Activated T-helper 1 cell treated with anti-CD3 and anti-CD28 coated beads, Interleukin-12 subunit alpha, Interleukin-12 subunit beta, Interleukin-2, Interleukin-4 antibody, amounts not matched to agents 30 ng/mL and 10 ng/mL and 1 ng/mL, durations not matched to agents 14 hours and 24 hours and 36 hours (primary cell): ENCODE measurements around the gene DIAPH3. TPM values are rescaled to one million over a fixed set of nuclear protein-coding genes. Genes with fewer than 3 reads are reported as not detected.

Experiments used
- DNase-seq: peaks from one replicate; pipeline ENCODE4 v3.0.0; 2021; ENCODE audit warnings: low spot score
- H3K27ac Mint-ChIP-seq: one replicate; pipeline ENCODE4 v1.8.0; 2021; ENCODE audit warnings: mild to moderate bottlenecking, mixed read lengths
- H3K27me3 Mint-ChIP-seq: one replicate; pipeline ENCODE4 v1.8.0; 2022; ENCODE audit warnings: mild to moderate bottlenecking, moderate library complexity, mixed read lengths; ENCODE audit not compliant: insufficient read depth
- H3K36me3 Mint-ChIP-seq: one replicate; pipeline ENCODE4 v1.8.0; 2021; ENCODE audit warnings: low read depth, mixed read lengths
- H3K4me1 Mint-ChIP-seq: one replicate; pipeline ENCODE4 v1.8.0; 2021; ENCODE audit warnings: low read depth, mixed read lengths
- H3K4me3 Mint-ChIP-seq: one replicate; pipeline ENCODE4 v1.8.0; 2021; ENCODE audit warnings: mild to moderate bottlenecking, moderate library complexity, mixed read lengths
- H3K9me3 Mint-ChIP-seq: one replicate; pipeline ENCODE4 v1.8.0; 2021; ENCODE audit warnings: mixed read lengths
- intact Hi-C: fragments of 100-400 bp; cut with micrococcal nuclease; formaldehyde crosslinking; loops from one replicate; pipeline ENCODE4 v1.15.1; 2024
- total RNA-seq: library from RNA; stranded (reverse); gene quantifications from 2 replicates; pipeline ENCODE4 v1.2.3, GENCODE V29; 2022

Gene DIAPH3
- total RNA-seq, 1 donor from 2014 or later: 22.8 TPM

GRCh38 chr13:59710996-59711701, 452.6 kb downstream of the DIAPH3 start:
- no peaks in the 10 kb centered on the region for H3K36me3 Mint-ChIP-seq
- no peaks in the 10 kb centered on the region for H3K9me3 Mint-ChIP-seq
- H3K4me1 Mint-ChIP-seq: no peaks in the 10 kb centered on the region
- DNase-seq: no peak
- no peaks in the 10 kb centered on the region for H3K27me3 Mint-ChIP-seq
- no peak overlapping the region for H3K27ac Mint-ChIP-seq
- intact Hi-C loops: no loop called here
- no peak overlapping the region for H3K4me3 Mint-ChIP-seq

GRCh38 chr13:59710416-59710815, 453.3 kb downstream of the DIAPH3 start:
- Mint-ChIP-seq H3K9me3 (no peaks in the 10 kb centered on the region), H3K36me3 (no peaks in the 10 kb centered on the region), H3K27me3 (no peaks in the 10 kb centered on the region), H3K27ac (no peak overlapping the region), H3K4me1 (no peaks in the 10 kb centered on the region), H3K4me3 (no peak overlapping the region)
- no peak for DNase-seq
- intact Hi-C loops: no loop called here

- Mint-ChIP-seq H3K27me3 (no peaks in the 10 kb centered on the region), H3K4me1 (no peaks in the 10 kb centered on the region), H3K27ac (no peak overlapping the region), H3K4me3 (no peak overlapping the region), H3K36me3 (no peaks in the 10 kb centered on the region), H3K9me3 (no peaks in the 10 kb centered on the region)
- intact Hi-C loops: no loop called here
- DNase-seq: no peak
Observed at GRCh38 chr13:59706101-59706976, 457.4 kb downstream of the DIAPH3 start.

- H3K36me3 Mint-ChIP-seq: no peaks in the 10 kb centered on the region
- no peak overlapping the region for H3K27ac Mint-ChIP-seq
- H3K9me3 Mint-ChIP-seq: no peaks in the 10 kb centered on the region
- intact Hi-C loops: no loop called here
- H3K4me1 Mint-ChIP-seq: no peaks in the 10 kb centered on the region
- H3K4me3 Mint-ChIP-seq: no peak overlapping the region
- DNase-seq: no peak
- no peaks in the 10 kb centered on the region for H3K27me3 Mint-ChIP-seq
Observed at GRCh38 chr13:59702269-59702668, 461.5 kb downstream of the DIAPH3 start.

- no peaks in the 10 kb centered on the region for H3K36me3 Mint-ChIP-seq
- no peak for DNase-seq
- no peaks in the 10 kb centered on the region for H3K27me3 Mint-ChIP-seq
- intact Hi-C loops: no loop called here
- H3K4me1 Mint-ChIP-seq: no peaks in the 10 kb centered on the region
- H3K9me3 Mint-ChIP-seq: no peaks in the 10 kb centered on the region
- no peak overlapping the region for H3K27ac Mint-ChIP-seq
- no peak overlapping the region for H3K4me3 Mint-ChIP-seq
Observed at GRCh38 chr13:59701261-59701660, 462.5 kb downstream of the DIAPH3 start.

- Mint-ChIP-seq H3K27ac (no peak overlapping the region), H3K36me3 (no peaks in the 10 kb centered on the region), H3K27me3 (no peaks in the 10 kb centered on the region), H3K4me3 (no peak overlapping the region), H3K4me1 (no peaks in the 10 kb centered on the region), H3K9me3 (no peaks in the 10 kb centered on the region)
- intact Hi-C loops: no loop called here
- DNase-seq: no peak
Observed at GRCh38 chr13:59700281-59700680, 463.4 kb downstream of the DIAPH3 start.

GRCh38 chr13:59696271-59696670, 467.5 kb downstream of the DIAPH3 start:
- Mint-ChIP-seq H3K36me3 (no peaks in the 10 kb centered on the region), H3K27me3 (no peaks in the 10 kb centered on the region), H3K9me3 (no peaks in the 10 kb centered on the region), H3K4me3 (no peak overlapping the region), H3K27ac (no peak overlapping the region), H3K4me1 (no peaks in the 10 kb centered on the region)
- intact Hi-C loops: no loop called here
- DNase-seq: no peak

- H3K36me3 Mint-ChIP-seq: peaks cover 2% of the 10 kb centered on the region
- H3K27me3 Mint-ChIP-seq: no peaks in the 10 kb centered on the region
- H3K4me1 Mint-ChIP-seq: no peaks in the 10 kb centered on the region
- H3K9me3 Mint-ChIP-seq: no peaks in the 10 kb centered on the region
- intact Hi-C loops: no loop called here
- no peak for DNase-seq
- H3K27ac Mint-ChIP-seq: no peak overlapping the region
- no peak overlapping the region for H3K4me3 Mint-ChIP-seq
Observed at GRCh38 chr13:59691501-59692066, 472.1 kb downstream of the DIAPH3 start.

GRCh38 chr13:59690857-59691500, 472.7 kb downstream of the DIAPH3 start:
- Mint-ChIP-seq H3K36me3 (peaks cover 2% of the 10 kb centered on the region), H3K4me3 (no peak overlapping the region), H3K27ac (no peak overlapping the region), H3K27me3 (no peaks in the 10 kb centered on the region), H3K9me3 (no peaks in the 10 kb centered on the region), H3K4me1 (no peaks in the 10 kb centered on the region)
- intact Hi-C loops: no loop called here
- no peak for DNase-seq

- no peak overlapping the region for H3K27ac Mint-ChIP-seq
- no peak for DNase-seq
- H3K36me3 Mint-ChIP-seq: peaks cover 2% of the 10 kb centered on the region
- no peak overlapping the region for H3K4me3 Mint-ChIP-seq
- intact Hi-C loops: no loop called here
- no peaks in the 10 kb centered on the region for H3K4me1 Mint-ChIP-seq
- H3K27me3 Mint-ChIP-seq: no peaks in the 10 kb centered on the region
- no peaks in the 10 kb centered on the region for H3K9me3 Mint-ChIP-seq
Observed at GRCh38 chr13:59689057-59689456, 474.7 kb downstream of the DIAPH3 start.

- Mint-ChIP-seq H3K36me3 (peaks cover 2% of the 10 kb centered on the region), H3K9me3 (no peaks in the 10 kb centered on the region), H3K27ac (no peak overlapping the region), H3K4me1 (no peaks in the 10 kb centered on the region), H3K4me3 (no peak overlapping the region), H3K27me3 (no peaks in the 10 kb centered on the region)
- intact Hi-C loops: no loop called here
- no peak for DNase-seq
Observed at GRCh38 chr13:59686798-59687394, 476.8 kb downstream of the DIAPH3 start.

GRCh38 chr13:59684105-59684504, 479.6 kb downstream of the DIAPH3 start:
- H3K27me3 Mint-ChIP-seq: no peaks in the 10 kb centered on the region
- intact Hi-C loops: no loop called here

More at GRCh38 chr13:59684105-59684504, 479.6 kb downstream of the DIAPH3 start:
- DNase-seq: no peak
- H3K27ac Mint-ChIP-seq: no peak overlapping the region
- no peaks in the 10 kb centered on the region for H3K9me3 Mint-ChIP-seq
- no peak overlapping the region for H3K4me3 Mint-ChIP-seq
- H3K4me1 Mint-ChIP-seq: no peaks in the 10 kb centered on the region
- H3K36me3 Mint-ChIP-seq: no peaks in the 10 kb centered on the region
